ENCODE results near the gene SLC16A5. TPM values are rescaled to one million over a fixed set of nuclear protein-coding genes. Genes with fewer than 3 reads are reported as not detected.

SLC16A5 gene
- total RNA-seq, 1 experiment from 2014 or later = 32.4 TPM

DNA sequence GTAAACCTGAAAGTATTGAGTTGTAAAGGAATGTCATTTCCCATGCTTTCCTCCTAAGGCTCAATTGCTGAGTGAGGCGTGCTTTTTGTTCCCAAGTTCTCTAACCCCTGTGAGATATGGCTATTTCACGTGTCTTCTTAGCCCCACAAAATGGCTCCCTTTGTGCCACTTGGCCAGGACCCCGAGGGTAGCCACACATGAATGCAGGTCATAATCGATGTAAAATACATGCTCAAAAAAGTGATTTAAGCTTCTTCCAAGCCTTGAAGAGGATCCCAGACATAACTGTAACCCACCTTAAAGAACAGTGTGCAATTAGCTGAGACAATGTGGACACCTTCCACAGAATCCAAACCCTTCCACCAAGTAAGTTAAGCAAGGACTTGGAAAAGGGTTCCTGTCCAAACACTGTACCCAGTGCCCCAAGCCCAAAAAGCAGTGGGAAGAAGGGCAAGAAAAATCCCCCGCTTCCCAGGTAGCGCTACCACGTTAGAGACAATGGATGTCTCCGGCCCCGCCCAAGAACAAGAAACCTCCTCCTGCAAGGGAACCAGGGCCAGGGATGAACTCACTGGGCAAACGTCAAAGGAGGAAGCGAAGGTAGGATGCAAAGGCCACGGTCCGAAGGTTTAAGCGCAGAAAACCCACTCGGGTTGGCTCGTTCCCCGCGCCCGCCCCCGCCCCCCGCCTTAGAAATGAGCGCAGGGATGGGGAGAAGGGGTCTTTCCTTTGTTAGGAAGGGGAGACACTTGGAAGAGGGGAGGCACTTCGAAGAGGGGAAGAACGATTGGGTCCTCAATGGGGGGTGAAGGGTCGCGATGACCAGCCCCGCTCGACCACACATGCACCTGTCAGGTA lies 65.4 kb downstream of the SLC16A5 start:
- Mint-ChIP-seq H3K4me1 (peaks cover 45% of the 10 kb centered on the region), H3K4me3 (peak overlapping the region; percentile 97), H3K9me3 (no peaks in the 10 kb centered on the region), H3K36me3 (peaks cover 18% of the 10 kb centered on the region), H3K27ac (peak overlapping the region; percentile 90), H3K27me3 (ENCODE audit: low read depth) (peaks cover 3% of the 10 kb centered on the region; the same call in 1 of the 2 replicates)
- TF ChIP-seq ZNF232 (CRISPR knock-in tag; IDR thresholded peaks at IDR 0.05) (no peak), ZNF121 (CRISPR knock-in tag; IDR thresholded peaks at IDR 0.05) (peak; percentile 99), FOXJ3 (CRISPR knock-in tag; IDR thresholded peaks at IDR 0.05; ENCODE audit: borderline replicate concordance) (no peak)
- TF ChIP-seq, protein P1, sequence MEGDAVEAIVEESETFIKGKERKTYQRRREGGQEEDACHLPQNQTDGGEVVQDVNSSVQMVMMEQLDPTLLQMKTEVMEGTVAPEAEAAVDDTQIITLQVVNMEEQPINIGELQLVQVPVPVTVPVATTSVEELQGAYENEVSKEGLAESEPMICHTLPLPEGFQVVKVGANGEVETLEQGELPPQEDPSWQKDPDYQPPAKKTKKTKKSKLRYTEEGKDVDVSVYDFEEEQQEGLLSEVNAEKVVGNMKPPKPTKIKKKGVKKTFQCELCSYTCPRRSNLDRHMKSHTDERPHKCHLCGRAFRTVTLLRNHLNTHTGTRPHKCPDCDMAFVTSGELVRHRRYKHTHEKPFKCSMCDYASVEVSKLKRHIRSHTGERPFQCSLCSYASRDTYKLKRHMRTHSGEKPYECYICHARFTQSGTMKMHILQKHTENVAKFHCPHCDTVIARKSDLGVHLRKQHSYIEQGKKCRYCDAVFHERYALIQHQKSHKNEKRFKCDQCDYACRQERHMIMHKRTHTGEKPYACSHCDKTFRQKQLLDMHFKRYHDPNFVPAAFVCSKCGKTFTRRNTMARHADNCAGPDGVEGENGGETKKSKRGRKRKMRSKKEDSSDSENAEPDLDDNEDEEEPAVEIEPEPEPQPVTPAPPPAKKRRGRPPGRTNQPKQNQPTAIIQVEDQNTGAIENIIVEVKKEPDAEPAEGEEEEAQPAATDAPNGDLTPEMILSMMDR (IDR thresholded peaks at IDR 0.05) = no peak
- TF ChIP-seq, protein P2, sequence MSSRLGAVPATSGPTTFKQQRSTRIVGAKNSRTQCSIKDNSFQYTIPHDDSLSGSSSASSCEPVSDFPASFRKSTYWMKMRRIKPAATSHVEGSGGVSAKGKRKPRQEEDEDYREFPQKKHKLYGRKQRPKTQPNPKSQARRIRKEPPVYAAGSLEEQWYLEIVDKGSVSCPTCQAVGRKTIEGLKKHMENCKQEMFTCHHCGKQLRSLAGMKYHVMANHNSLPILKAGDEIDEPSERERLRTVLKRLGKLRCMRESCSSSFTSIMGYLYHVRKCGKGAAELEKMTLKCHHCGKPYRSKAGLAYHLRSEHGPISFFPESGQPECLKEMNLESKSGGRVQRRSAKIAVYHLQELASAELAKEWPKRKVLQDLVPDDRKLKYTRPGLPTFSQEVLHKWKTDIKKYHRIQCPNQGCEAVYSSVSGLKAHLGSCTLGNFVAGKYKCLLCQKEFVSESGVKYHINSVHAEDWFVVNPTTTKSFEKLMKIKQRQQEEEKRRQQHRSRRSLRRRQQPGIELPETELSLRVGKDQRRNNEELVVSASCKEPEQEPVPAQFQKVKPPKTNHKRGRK (CRISPR knock-in tag; IDR thresholded peaks at IDR 0.05; ENCODE audit: borderline replicate concordance) = no peak
- TF ChIP-seq, protein P3, sequence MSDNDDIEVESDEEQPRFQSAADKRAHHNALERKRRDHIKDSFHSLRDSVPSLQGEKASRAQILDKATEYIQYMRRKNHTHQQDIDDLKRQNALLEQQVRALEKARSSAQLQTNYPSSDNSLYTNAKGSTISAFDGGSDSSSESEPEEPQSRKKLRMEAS (CRISPR knock-in tag; IDR thresholded peaks at IDR 0.05) = peak; percentile 42
- TF ChIP-seq, protein P4, sequence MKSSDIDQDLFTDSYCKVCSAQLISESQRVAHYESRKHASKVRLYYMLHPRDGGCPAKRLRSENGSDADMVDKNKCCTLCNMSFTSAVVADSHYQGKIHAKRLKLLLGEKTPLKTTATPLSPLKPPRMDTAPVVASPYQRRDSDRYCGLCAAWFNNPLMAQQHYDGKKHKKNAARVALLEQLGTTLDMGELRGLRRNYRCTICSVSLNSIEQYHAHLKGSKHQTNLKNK (CRISPR knock-in tag; IDR thresholded peaks at IDR 0.05) = 0 out of 2 replicates have a peak, but pooled peaks have one; percentile 5
- ChIA-PET POLR2A (interaction anchor here (1.0 kb wide), 1 partner anchor 19 kb away, joined by 4 read pairs; no protein-coding TSS in a partner anchor), CTCF (no interaction called here)
- peak; percentile 47 for DNase-seq (ENCODE audit: low spot score)
- ATAC-seq = no peak

DNA sequence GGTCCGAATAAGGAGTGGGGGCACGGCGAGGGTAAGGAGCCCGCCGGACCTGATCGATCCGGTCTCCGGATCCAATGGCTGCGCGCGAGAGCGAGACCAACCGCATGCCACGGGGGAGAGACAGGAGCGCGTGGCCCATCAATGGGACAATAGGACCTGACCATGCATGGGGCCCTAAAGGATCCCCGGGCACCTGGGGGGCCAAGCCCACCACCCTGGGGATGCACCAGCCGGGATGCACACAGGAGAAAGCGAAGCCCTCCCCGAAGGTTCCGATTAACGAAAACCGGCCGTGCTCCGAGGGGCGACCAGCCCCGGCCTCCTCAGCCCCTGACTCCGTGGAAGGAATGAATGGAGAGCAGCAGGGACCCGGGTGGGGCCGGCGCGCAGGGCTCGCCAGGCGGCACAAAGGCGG lies 66.0 kb downstream of the SLC16A5 start:
- DNase-seq (ENCODE audit: low spot score) (no peak), ATAC-seq (no peak)
- peak overlapping the region; percentile 88 for H3K27ac Mint-ChIP-seq
- H3K36me3 Mint-ChIP-seq = peaks cover 11% of the 10 kb centered on the region
- CTCF ChIA-PET = interaction anchor here (1.9 kb wide), 1 partner anchor 48 kb away, joined by 5 read pairs; no protein-coding TSS in a partner anchor
- H3K4me1 Mint-ChIP-seq = peaks cover 47% of the 10 kb centered on the region
- peaks cover 3% of the 10 kb centered on the region; the same call in 1 of the 2 replicates for H3K27me3 Mint-ChIP-seq (ENCODE audit: low read depth)
- POLR2A ChIA-PET = interaction anchor here (1.5 kb wide), 1 partner anchor 40 kb away, joined by 5 read pairs; no protein-coding TSS in a partner anchor
- no peaks in the 10 kb centered on the region for H3K9me3 Mint-ChIP-seq
- H3K4me3 Mint-ChIP-seq = peak overlapping the region; percentile 97
- peak; percentile 41 for TF ChIP-seq HMGA2 (CRISPR knock-in tag; IDR thresholded peaks at IDR 0.05)
- TF ChIP-seq, protein P3 (CRISPR knock-in tag; IDR thresholded peaks at IDR 0.05) = no peak
- TF ChIP-seq, protein P5, sequence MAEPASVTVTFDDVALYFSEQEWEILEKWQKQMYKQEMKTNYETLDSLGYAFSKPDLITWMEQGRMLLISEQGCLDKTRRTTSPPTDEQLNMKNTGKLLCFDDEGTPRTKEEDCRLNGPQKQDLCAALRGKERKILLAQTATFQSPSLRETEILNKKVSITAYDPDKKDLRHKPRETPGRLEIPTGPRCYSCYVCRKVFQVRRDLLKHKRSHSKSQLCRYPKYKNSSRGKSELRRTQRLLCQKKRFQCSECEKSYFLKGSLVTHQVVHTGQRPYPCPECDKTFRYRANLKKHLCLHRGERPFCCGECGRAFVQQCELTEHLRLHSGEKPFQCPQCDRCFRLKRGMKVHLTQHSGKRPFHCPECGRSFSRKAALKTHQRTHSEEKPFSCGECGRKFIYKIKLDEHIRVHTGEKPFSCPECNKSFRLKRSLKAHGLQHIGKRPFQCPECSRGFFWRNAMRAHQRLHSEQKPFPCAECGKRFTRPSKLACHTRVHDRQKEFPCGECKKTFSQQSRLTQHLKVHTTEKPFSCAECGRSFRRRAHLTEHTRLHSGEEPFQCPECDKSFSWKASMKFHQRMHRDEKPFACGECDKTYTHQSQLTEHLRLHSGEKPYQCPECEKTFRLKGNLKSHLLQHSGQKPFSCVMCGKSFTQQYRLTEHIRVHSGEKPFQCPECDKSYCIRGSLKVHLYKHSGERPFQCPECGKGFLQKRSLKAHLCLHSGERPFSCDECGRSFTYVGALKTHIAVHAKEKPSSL (CRISPR knock-in tag; conservative IDR thresholded peaks at IDR 0.05) = no peak
- TF ChIP-seq, protein P6, sequence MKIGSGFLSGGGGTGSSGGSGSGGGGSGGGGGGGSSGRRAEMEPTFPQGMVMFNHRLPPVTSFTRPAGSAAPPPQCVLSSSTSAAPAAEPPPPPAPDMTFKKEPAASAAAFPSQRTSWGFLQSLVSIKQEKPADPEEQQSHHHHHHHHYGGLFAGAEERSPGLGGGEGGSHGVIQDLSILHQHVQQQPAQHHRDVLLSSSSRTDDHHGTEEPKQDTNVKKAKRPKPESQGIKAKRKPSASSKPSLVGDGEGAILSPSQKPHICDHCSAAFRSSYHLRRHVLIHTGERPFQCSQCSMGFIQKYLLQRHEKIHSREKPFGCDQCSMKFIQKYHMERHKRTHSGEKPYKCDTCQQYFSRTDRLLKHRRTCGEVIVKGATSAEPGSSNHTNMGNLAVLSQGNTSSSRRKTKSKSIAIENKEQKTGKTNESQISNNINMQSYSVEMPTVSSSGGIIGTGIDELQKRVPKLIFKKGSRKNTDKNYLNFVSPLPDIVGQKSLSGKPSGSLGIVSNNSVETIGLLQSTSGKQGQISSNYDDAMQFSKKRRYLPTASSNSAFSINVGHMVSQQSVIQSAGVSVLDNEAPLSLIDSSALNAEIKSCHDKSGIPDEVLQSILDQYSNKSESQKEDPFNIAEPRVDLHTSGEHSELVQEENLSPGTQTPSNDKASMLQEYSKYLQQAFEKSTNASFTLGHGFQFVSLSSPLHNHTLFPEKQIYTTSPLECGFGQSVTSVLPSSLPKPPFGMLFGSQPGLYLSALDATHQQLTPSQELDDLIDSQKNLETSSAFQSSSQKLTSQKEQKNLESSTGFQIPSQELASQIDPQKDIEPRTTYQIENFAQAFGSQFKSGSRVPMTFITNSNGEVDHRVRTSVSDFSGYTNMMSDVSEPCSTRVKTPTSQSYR (CRISPR knock-in tag; IDR thresholded peaks at IDR 0.05) = peak; percentile 45; the same call in 1 of the 2 replicates
- TF ChIP-seq ZNF121 (CRISPR knock-in tag; IDR thresholded peaks at IDR 0.05) = no peak
- TF ChIP-seq ETV6 (CRISPR knock-in tag; IDR thresholded peaks at IDR 0.05) = no peak
- no peak for TF ChIP-seq JAZF1 (CRISPR knock-in tag; IDR thresholded peaks at IDR 0.05)
- 0 out of 2 replicates have a peak, but pooled peaks have one; percentile 37 for TF ChIP-seq SP1 (CRISPR knock-in tag; conservative IDR thresholded peaks at IDR 0.05)
- TF ChIP-seq, protein P7, sequence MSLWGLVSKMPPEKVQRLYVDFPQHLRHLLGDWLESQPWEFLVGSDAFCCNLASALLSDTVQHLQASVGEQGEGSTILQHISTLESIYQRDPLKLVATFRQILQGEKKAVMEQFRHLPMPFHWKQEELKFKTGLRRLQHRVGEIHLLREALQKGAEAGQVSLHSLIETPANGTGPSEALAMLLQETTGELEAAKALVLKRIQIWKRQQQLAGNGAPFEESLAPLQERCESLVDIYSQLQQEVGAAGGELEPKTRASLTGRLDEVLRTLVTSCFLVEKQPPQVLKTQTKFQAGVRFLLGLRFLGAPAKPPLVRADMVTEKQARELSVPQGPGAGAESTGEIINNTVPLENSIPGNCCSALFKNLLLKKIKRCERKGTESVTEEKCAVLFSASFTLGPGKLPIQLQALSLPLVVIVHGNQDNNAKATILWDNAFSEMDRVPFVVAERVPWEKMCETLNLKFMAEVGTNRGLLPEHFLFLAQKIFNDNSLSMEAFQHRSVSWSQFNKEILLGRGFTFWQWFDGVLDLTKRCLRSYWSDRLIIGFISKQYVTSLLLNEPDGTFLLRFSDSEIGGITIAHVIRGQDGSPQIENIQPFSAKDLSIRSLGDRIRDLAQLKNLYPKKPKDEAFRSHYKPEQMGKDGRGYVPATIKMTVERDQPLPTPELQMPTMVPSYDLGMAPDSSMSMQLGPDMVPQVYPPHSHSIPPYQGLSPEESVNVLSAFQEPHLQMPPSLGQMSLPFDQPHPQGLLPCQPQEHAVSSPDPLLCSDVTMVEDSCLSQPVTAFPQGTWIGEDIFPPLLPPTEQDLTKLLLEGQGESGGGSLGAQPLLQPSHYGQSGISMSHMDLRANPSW (CRISPR knock-in tag; conservative IDR thresholded peaks at IDR 0.05; ENCODE audit: low read depth) = no peak
- TF ChIP-seq NFYB (CRISPR knock-in tag; conservative IDR thresholded peaks at IDR 0.05; ENCODE audit: low read depth) = no peak; the same call in 1 of the 2 replicates
- TF ChIP-seq ZNF219 (CRISPR knock-in tag; IDR thresholded peaks at IDR 0.05; ENCODE audit: borderline replicate concordance) = no peak
